ENCODE data around the gene FBXO10. TPM values are rescaled to one million over a fixed set of nuclear protein-coding genes. Genes with fewer than 3 reads are reported as not detected.

Gene FBXO10
- total RNA-seq, 4 donors from 2014 or later, result 6.6 to 17.5 (median 12.2) TPM

DNA sequence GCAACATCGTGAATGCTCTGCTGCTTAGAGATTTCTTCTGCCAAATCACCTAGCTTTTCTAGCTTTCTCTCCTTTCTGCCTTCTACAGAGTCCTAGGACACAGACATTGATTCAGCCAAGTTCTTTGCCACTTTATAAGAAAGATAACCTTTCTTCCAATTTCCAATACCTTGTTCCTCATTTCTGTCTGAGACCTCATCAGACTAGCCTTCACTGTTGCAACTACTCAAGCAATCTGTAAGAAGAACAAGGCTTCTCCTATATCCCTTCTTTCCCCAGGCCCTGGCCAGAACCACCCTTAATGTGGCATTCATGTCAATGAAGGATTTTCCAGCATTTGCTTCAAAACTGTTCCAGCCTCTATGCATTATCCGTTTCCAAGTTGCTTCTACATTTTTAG is 24.3 kb downstream of the FBXO10 start:
- no peaks in the 10 kb centered on the region for H3K9me3 ChIP-seq
- no peak overlapping the region for H3K4me3 ChIP-seq (replicated peaks in 1 of 3)
- 87 to 90% methylated on average over 2 of the region's 2 CpGs for WGBS, 2 donors
- peaks cover 6 to 8% of the 10 kb centered on the region in 2 donors for H3K4me1 ChIP-seq
- DNase-seq, result no peak
- no peaks in the 10 kb centered on the region for H3K36me3 ChIP-seq
- peak overlapping the region in 2 of 3 donors; percentile 36 to 40 for H3K27ac ChIP-seq
- TF ChIP-seq POLR2A (IDR thresholded peaks at IDR 0.05), result no peak
- no peak for TF ChIP-seq CTCF (IDR thresholded peaks at IDR 0.05)
- intact Hi-C loops (cut with DNase I), result no loop called here
- H3K27me3 ChIP-seq, result no peaks in the 10 kb centered on the region

- Histone ChIP-seq H3K4me3 (replicated peaks in 1 of 3) (no peak overlapping the region), H3K4me1 (peaks cover 6 to 8% of the 10 kb centered on the region in 2 donors), H3K36me3 (no peaks in the 10 kb centered on the region), H3K9me3 (no peaks in the 10 kb centered on the region), H3K27me3 (no peaks in the 10 kb centered on the region), H3K27ac (peak overlapping the region in 2 of 3 donors; percentile 36 to 40)
- no peak for DNase-seq
- intact Hi-C loops (cut with DNase I), result no loop called here
- TF ChIP-seq POLR2A (IDR thresholded peaks at IDR 0.05) (no peak), CTCF (IDR thresholded peaks at IDR 0.05) (no peak)
- 84 to 88% methylated on average over 2 to 3 of the region's 3 CpGs for WGBS, 2 donors
Observed at GRCh38 chr9:37551468-37551867, 24.7 kb downstream of the FBXO10 start.

GRCh38 chr9:37550781-37551180 is 25.4 kb downstream of the FBXO10 start:
- WGBS, 2 donors, result 73 to 85% methylated on average over 1 of the region's 1 CpG
- intact Hi-C loops (cut with DNase I), result no loop called here

GRCh38 chr9:37549527-37549926 is 26.7 kb downstream of the FBXO10 start:
- intact Hi-C loops (cut with DNase I), result no loop called here
- Histone ChIP-seq H3K4me3 (replicated peaks in 1 of 3) (no peak overlapping the region), H3K27ac (peak overlapping the region; percentile 16 to 49 (median 46)), H3K27me3 (no peaks in the 10 kb centered on the region), H3K9me3 (no peaks in the 10 kb centered on the region), H3K36me3 (no peaks in the 10 kb centered on the region), H3K4me1 (peaks cover 6 to 8% of the 10 kb centered on the region in 2 donors)
- DNase-seq, result peak; percentile 31 to 44
- TF ChIP-seq POLR2A (IDR thresholded peaks at IDR 0.05), result no peak
- TF ChIP-seq CTCF (IDR thresholded peaks at IDR 0.05), result no peak

More at GRCh38 chr9:37550781-37551180, 25.4 kb downstream of the FBXO10 start:
- Histone ChIP-seq H3K27ac (peak overlapping the region in 2 of 3 donors; percentile 36 to 40), H3K4me1 (peaks cover 6 to 8% of the 10 kb centered on the region in 2 donors), H3K27me3 (no peaks in the 10 kb centered on the region), H3K36me3 (no peaks in the 10 kb centered on the region), H3K4me3 (replicated peaks in 1 of 3) (no peak overlapping the region), H3K9me3 (no peaks in the 10 kb centered on the region)
- no peak for TF ChIP-seq CTCF (IDR thresholded peaks at IDR 0.05)
- no peak for TF ChIP-seq POLR2A (IDR thresholded peaks at IDR 0.05)
- DNase-seq, result no peak

GRCh38 chr9:37547328-37547878 is 28.8 kb downstream of the FBXO10 start:
- Histone ChIP-seq H3K9me3 (no peaks in the 10 kb centered on the region), H3K4me3 (replicated peaks in 1 of 3) (no peak overlapping the region), H3K36me3 (no peaks in the 10 kb centered on the region), H3K27ac (no peak overlapping the region), H3K4me1 (peaks cover 6 to 8% of the 10 kb centered on the region in 2 donors), H3K27me3 (no peaks in the 10 kb centered on the region)
- DNase-seq, result no peak
- TF ChIP-seq POLR2A (IDR thresholded peaks at IDR 0.05), result no peak
- no peak for TF ChIP-seq CTCF (IDR thresholded peaks at IDR 0.05)
- 83 to 92% methylated on average over 5 of the region's 5 CpGs for WGBS, 2 donors
- intact Hi-C loops (cut with DNase I), result no loop called here

Data from thyroid gland (tissue), 4 donors.